Subcutaneous adipose tissue (tissue), 4 donors: ENCODE data around the gene SYT6. TPM values are rescaled to one million over a fixed set of nuclear protein-coding genes. Genes with fewer than 3 reads are reported as not detected.

ENCODE experiments used
- CTCF ChIP-seq: fragments of 450-650 bp; IDR thresholded peaks from one replicate; pipeline ENCODE4 v1.5.1; 2016; ENCODE audit warnings: low read depth, mild to moderate bottlenecking, control low read depth, antibody characterized with exemption, moderate library complexity
- total RNA-seq, 4 donors: library from RNA; depleted of rRNA; stranded (reverse); fragments of >200 nt; gene quantifications; one replicate each; pipeline ENCODE4 v1.1.0, GENCODE V29; 2016

Gene SYT6
- total RNA-seq, 4 donors from 2014 or later = 0.19 TPM; not detected in 3

DNA sequence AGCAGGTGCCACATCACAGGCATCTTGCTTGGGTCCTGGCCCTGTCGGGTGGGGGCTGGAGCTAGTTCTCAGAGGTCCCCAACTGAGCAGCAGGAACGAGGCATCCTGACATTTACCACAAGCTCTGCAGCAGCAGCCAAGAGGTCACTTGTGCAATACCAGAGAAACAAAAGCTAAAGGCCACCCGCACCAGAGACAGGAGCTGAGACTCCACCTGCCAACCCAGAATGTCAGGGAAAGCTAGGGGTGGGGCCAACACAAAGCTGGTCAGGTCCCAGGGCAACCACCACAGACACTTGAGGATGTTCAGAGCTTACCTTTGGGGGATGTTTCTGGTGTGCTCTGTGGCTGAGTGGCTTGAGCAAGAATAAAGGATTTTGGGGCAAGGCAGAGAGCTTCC lies 13.6 kb upstream of the SYT6 start:
- no peak for TF ChIP-seq CTCF

- TF ChIP-seq CTCF = no peak
Measured at GRCh38 chr1:114164840-114165543, 11.3 kb upstream of the SYT6 start.

DNA sequence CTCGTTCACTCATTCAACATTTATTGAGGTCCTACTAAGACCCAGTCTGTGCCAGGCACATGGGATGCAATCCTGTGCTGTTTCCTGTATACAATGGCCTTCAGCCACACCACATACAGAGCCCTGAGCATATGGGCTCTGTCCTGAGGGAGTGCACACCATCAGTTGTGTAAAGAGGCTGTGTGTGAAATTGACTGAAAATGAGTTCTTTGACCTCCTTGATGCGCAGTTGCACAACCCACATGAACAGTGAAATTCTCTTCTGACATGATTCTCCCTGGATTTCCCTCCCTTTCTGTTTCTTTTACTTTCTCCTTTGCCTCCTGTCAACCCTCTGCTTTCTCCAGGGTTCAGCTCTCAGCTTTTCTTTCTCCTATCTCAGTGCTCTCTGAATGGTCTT lies 6.3 kb upstream of the SYT6 start:
- no peak for TF ChIP-seq CTCF

DNA sequence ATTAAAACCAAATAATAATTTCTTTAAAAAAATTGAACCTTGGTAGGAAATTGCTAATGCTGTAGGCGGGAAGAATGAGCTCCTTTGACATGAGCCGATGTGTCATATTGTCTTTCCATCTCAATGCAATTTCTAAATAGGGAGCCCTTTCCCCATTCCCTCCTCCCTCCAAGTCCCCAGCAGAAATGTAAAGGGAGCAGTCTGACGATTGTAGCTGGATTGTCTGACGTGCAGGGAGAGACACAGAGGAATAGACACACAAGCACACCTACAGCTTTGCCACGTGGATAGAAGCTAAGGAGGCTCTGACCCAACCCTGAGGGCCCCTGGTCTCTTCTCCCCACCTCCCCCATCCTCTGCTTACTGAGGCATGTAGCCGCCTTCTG lies 3.6 kb upstream of the SYT6 start:
- no peak for TF ChIP-seq CTCF

- TF ChIP-seq CTCF = no peak
Measured at GRCh38 chr1:114156538-114157274, 3.0 kb upstream of the SYT6 start.

DNA sequence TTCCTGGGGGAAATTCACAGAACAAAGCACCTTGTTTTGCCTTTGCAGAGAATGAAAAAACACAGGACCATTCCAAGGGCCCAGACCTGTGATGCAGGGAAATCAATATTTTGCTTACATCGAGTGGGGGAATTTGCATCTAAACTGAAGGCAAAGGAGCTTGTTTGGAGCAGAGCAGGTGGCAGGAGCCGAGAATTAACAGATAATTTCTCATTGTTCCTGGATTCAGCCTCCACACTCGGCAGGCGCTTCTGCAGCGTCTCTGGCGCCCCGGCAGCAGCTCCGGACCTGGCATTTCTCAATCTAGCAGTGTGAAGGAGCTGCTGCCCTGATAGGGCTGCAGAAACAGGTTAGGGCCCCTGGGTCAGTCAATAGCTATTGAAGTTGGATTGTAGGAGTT lies 2.0 kb upstream of the SYT6 start:
- TF ChIP-seq CTCF = no peak

DNA sequence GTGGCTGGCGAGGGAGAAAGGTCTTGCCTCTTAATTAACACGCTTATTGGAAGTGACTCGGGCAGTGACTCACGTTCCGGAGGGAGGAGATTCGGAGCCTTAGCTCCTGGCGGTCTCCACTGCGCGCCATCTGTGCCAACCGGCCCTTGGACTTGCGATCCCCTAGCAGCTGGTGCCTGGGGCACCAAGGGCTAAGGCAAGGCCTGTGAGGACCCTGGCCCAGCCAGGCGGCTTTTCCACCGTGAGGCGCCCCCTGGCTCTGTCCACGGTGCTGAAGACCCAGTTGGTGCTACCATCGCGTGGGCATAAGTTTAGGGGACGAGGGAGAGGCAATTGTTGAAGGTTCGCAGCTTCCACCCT lies 1.3 kb upstream of the SYT6 start:
- no peak for TF ChIP-seq CTCF
